Fibroblast of lung (primary cell): Measurements from ENCODE around the gene EML4. TPM values are rescaled to one million over a fixed set of nuclear protein-coding genes. Genes with fewer than 3 reads are reported as not detected.
"Not testable (repeated sequence)": the region's sequence is repeated elsewhere in the genome, so short reads cannot be mapped to it uniquely, and the experiment has no call there.

ENCODE experiments used
- DNase-seq, 2 donors: peaks; one replicate each; pipeline versions ENCODE4 v3.0.0 to v3.0.0-alpha.2; 2010; ENCODE audit warnings: low read depth in 2 of 2
- H2AFZ ChIP-seq: 2 replicates; pipeline ENCODE4 v1.5.1; 2012; ENCODE audit warnings: low read length, control low read depth, inconsistent platforms
- H3K27ac ChIP-seq: 2 replicates; pipeline ENCODE4 v1.5.1; 2011; ENCODE audit warnings: low read length, control low read depth; ENCODE audit not compliant: insufficient read depth
- H3K27me3 ChIP-seq: 2 replicates; pipeline ENCODE4 v1.5.1; 2011; ENCODE audit warnings: mild to moderate bottlenecking, low read length; ENCODE audit not compliant: control insufficient read depth, insufficient read depth
- H3K36me3 ChIP-seq: 2 replicates; pipeline ENCODE4 v1.5.1; 2011; ENCODE audit warnings: low read length; ENCODE audit not compliant: control insufficient read depth, insufficient read depth
- H3K4me1 ChIP-seq: 2 replicates; pipeline ENCODE4 v1.5.1; 2011; ENCODE audit warnings: low read length; ENCODE audit not compliant: control insufficient read depth, insufficient read depth; ENCODE audit errors: extremely low read depth
- H3K4me2 ChIP-seq: 2 replicates; pipeline ENCODE4 v1.5.1; 2011; ENCODE audit warnings: low read length, control low read depth; ENCODE audit not compliant: insufficient read depth; ENCODE audit errors: extremely low read depth
- H3K4me3 ChIP-seq, 4 experiments: fragments of 200-600 bp in 1 of 4; sonication (generic) in 1 of 4; replicated peaks in 1 of 4; 2 replicates each; pipeline ENCODE4 v1.5.1; 2011 to 2016; ENCODE audit warnings: low read length in 4 of 4, low read depth in 3 of 4, mild to moderate bottlenecking in 3 of 4, control low read depth in 2 of 4, inconsistent platforms in 1 of 4, mixed read lengths in 1 of 4; ENCODE audit not compliant: insufficient read depth in 1 of 4; ENCODE audit errors: control extremely low read depth in 1 of 4
- H3K79me2 ChIP-seq: 2 replicates; pipeline ENCODE4 v1.5.1; 2012; ENCODE audit warnings: mild to moderate bottlenecking, low read length, inconsistent platforms; ENCODE audit not compliant: control insufficient read depth, insufficient read depth
- H3K9ac ChIP-seq: 2 replicates; pipeline ENCODE4 v1.5.1; 2011; ENCODE audit warnings: mild to moderate bottlenecking, low read length, control low read depth; ENCODE audit not compliant: insufficient read depth
- H3K9me3 ChIP-seq: 2 replicates; pipeline ENCODE4 v1.5.1; 2012; ENCODE audit warnings: low read depth, low read length; ENCODE audit not compliant: control insufficient read depth, insufficient read depth
- H4K20me1 ChIP-seq: 2 replicates; pipeline ENCODE4 v1.5.1; 2011; ENCODE audit warnings: low read length; ENCODE audit not compliant: control insufficient read depth, insufficient read depth; ENCODE audit errors: extremely low read depth
- CTCF ChIP-seq, 2 donors: IDR thresholded peaks in 1 of 2; conservative IDR thresholded peaks in 1 of 2; 1 replicate in 1 of 2; 2 replicates in 1 of 2; pipeline ENCODE4 v1.5.1; 2011 to 2012; ENCODE audit warnings: low read length in 2 of 2, control low read depth in 1 of 2, inconsistent platforms in 1 of 2, low read depth in 1 of 2, mild to moderate bottlenecking in 1 of 2
- EZH2 ChIP-seq: IDR thresholded peaks from 2 replicates; pipeline ENCODE4 v1.5.1; 2012; ENCODE audit warnings: low read length, control low read depth, mild to moderate bottlenecking; ENCODE audit errors: missing control alignments
- polyA plus RNA-seq, 2 donors: library from polyadenylated mRNA; depleted of rRNA in 1 of 2; stranded (reverse) in 1 of 2; unstranded in 1 of 2; fragments of >200 nt; gene quantifications; 2 replicates each; pipeline ENCODE4 v1.2.1, GENCODE V29; 2011 to 2012; ENCODE audit warnings: missing spikeins in 1 of 2
- total RNA-seq: library from RNA; depleted of rRNA; stranded (reverse); fragments of >200 nt; gene quantifications from 2 replicates; pipeline ENCODE4 v1.2.1, GENCODE V29; 2014

EML4 gene
- total and polyA plus RNA-seq, 2 donors (not counting 1 experiment from before 2014, with no cell fraction given): 49.5 to 62.7 TPM

GRCh38 chr2:42125841-42126594, 43.1 kb upstream of the EML4 start:
- no peak overlapping the region for H3K4me3 ChIP-seq
- TF ChIP-seq EZH2 (no peak), CTCF (conservative IDR thresholded peaks at IDR 0.05 in 1 of 2, IDR thresholded peaks at IDR 0.05 in 1 of 2; ENCODE audit: low read depth in 1 of 2, low read length in 2 of 2) (no peak)
- peak overlapping the region; percentile 66 for H3K4me2 ChIP-seq
- H3K79me2 ChIP-seq: no peaks in the 10 kb centered on the region
- peak; percentile 53 to 66 for DNase-seq
- no peaks in the 10 kb centered on the region for H3K27me3 ChIP-seq
- H3K36me3 ChIP-seq: no peaks in the 10 kb centered on the region
- no peak overlapping the region for H3K9ac ChIP-seq
- H4K20me1 ChIP-seq: no peaks in the 10 kb centered on the region
- H2AFZ ChIP-seq: peak overlapping the region; percentile 41
- peaks cover 21% of the 10 kb centered on the region for H3K4me1 ChIP-seq
- no peaks in the 10 kb centered on the region for H3K9me3 ChIP-seq
- no peak overlapping the region for H3K27ac ChIP-seq

GRCh38 chr2:42126873-42127272, 42.3 kb upstream of the EML4 start:
- not testable (repeated sequence) for H3K9me3 ChIP-seq, DNase-seq, H3K36me3 ChIP-seq, H3K27me3 ChIP-seq, H4K20me1 ChIP-seq, H2AFZ ChIP-seq, H3K9ac ChIP-seq, H3K4me3 ChIP-seq, H3K79me2 ChIP-seq, H3K27ac ChIP-seq, H3K4me2 ChIP-seq
- H3K4me1 ChIP-seq: peaks cover 28% of the 10 kb centered on the region

GRCh38 chr2:42127425-42128424, 41.4 kb upstream of the EML4 start:
- no peak overlapping the region for H3K4me3 ChIP-seq
- H2AFZ ChIP-seq: no peak overlapping the region
- peaks cover 33% of the 10 kb centered on the region for H3K4me1 ChIP-seq

More at GRCh38 chr2:42127425-42128424, 41.4 kb upstream of the EML4 start:
- TF ChIP-seq CTCF (conservative IDR thresholded peaks at IDR 0.05 in 1 of 2, IDR thresholded peaks at IDR 0.05 in 1 of 2; ENCODE audit: low read depth in 1 of 2, low read length in 2 of 2) (no peak), EZH2 (no peak)
- Histone ChIP-seq H4K20me1 (no peaks in the 10 kb centered on the region), H3K9ac (no peak overlapping the region), H3K79me2 (no peaks in the 10 kb centered on the region), H3K27me3 (no peaks in the 10 kb centered on the region), H3K9me3 (no peaks in the 10 kb centered on the region), H3K36me3 (no peaks in the 10 kb centered on the region), H3K4me2 (no peak overlapping the region), H3K27ac (peak overlapping the region; percentile 44)
- DNase-seq: no peak
